GM18907 (cell line): ENCODE results near the gene SERPINA12.

Experiments
- ATAC-seq: cut with Tn5 transposase; IDR thresholded peaks from one replicate; pipeline ENCODE4 v1.9.1; 2021; ENCODE audit warnings: mild to moderate bottlenecking, moderate library complexity; ENCODE audit not compliant: unreplicated experiment

SERPINA12 gene, protein sequence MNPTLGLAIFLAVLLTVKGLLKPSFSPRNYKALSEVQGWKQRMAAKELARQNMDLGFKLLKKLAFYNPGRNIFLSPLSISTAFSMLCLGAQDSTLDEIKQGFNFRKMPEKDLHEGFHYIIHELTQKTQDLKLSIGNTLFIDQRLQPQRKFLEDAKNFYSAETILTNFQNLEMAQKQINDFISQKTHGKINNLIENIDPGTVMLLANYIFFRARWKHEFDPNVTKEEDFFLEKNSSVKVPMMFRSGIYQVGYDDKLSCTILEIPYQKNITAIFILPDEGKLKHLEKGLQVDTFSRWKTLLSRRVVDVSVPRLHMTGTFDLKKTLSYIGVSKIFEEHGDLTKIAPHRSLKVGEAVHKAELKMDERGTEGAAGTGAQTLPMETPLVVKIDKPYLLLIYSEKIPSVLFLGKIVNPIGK

GRCh38 chr14:94509356-94509755 lies at the start of gene SERPINA12:
TSS of gene SERPINA12 (minus strand) at chr14:94509469. CDS start at chr14:94498397, 11,072 bp downstream.
- ATAC-seq: no peak

DNA sequence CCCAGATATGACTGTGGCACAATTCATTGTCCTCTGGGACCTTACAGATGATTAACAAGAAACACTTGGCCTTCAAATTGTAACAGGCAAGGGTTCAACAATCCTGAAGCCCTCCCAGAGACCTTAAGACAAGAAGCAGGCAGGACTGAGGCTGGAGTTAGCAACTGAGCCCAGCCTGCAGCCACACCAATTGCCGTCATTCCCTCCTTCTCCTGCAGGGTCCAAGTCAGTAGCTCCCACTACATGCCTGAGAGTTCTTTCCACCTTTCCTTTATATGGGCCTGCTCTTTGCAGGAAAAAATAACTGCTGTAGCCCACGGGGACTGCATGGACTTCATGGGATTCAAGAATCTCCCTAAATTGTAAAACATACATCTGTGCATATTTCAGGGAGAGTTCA lies 49.6 kb upstream of the SERPINA12 start:
- no peak for ATAC-seq

DNA sequence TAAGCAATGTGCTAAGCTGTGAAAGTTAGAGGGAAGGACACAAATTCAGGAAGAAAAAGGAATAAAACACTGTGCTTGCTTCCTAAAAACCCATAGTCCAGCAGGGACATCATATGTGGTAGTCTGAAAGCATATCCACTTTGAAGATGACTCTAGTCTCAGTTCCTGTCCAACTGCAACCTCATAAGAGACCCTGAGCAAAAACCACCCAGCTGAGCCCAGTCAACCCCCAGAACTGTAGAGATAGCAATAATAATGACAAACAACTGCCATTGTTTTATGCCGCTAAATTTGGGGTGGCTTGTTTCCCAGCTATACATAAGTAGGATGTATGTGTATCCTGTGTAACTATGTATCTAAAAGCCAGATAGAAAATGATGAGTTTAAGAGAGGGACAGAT lies 48.1 kb upstream of the SERPINA12 start:
- ATAC-seq: no peak

GRCh38 chr14:94555991-94556390 lies 46.7 kb upstream of the SERPINA12 start:
- ATAC-seq: no peak

DNA sequence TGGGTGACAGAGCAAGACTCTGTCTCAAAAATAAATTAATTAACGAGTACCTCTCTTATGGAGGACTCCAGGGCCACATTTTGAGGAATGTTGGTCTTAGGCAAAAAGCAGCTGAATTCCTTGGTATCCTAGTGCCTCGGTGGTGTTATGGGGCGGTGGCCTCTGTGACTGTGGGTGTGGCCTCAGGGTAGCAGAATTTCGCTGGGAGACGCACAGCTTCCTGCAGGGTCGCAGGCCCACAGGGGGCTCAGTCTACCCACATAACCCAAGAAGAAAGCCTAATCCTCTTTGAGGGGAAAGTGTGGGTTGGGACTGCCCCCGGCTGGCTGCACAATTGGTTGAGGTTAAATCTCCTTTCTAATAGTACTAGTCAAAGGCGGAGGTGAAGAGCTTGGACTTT lies 40.8 kb upstream of the SERPINA12 start:
- ATAC-seq: no peak

DNA sequence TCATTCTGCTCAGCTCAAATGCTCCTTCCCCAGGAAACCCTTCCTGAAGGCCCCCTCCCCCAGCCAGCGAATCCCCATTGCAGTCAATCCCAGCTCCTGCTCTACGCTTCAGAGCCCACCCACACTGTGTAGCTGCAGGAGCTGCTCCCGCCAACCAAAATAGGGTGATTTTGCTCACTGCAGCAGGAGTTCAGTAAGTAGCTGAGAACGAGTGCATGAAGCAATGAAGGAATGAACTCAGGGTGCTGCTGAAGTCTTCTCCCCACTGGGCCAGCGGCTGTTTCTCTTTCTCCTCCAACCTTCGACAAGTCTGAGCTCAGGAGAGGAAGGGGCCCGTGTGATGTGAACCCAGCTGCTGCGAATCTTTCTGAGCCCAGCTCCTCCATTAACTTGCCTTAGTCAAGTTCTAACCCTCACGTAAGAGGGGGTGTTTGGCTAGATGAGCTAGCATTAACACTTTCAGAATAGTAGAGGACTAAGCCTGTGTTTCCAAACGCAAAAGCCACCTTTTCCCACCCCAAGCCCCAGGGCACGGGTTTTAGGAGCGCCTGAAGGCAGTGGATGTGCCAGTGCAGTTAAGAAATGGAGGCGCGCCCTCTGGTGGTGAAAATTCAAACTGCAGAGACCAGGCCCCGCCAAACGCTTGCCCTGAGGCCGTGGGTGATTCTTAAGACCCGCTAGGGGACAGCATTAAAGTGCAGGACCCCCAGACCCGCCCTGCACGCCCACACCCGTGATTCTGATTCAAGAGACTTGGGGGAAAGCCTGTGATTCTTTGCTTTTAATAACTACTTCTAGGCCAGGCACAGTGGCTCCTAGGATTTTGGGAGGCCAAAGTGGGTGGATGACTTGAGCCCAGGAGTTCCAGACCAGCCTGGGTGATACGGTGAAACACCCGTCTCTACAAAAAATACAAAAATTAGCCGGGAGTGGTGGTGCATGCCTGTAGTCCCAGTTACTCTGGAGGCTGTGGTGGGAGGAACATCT lies 40.0 kb upstream of the SERPINA12 start:
- no peak for ATAC-seq

- no peak for ATAC-seq
Measured at GRCh38 chr14:94548131-94548998, 39.1 kb upstream of the SERPINA12 start.

DNA sequence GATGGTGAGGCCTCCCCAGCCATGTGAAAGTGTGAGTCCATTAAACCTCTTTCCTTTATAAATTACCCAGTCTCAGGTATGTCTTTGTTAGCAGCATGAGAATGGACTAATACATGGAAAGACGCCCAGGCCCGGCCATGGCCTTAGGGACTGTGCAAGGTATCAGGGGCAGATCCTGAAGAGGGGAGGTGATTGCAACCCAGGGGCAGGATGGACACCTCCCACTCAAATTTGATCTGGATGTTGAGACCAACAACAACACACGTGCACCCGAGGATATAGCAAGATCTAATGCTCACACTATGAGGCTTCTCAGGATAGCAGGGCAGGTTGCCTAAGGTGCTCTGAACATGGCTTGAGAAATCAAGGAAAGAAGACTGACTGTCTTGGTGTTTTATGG lies 38.5 kb upstream of the SERPINA12 start:
- no peak for ATAC-seq

DNA sequence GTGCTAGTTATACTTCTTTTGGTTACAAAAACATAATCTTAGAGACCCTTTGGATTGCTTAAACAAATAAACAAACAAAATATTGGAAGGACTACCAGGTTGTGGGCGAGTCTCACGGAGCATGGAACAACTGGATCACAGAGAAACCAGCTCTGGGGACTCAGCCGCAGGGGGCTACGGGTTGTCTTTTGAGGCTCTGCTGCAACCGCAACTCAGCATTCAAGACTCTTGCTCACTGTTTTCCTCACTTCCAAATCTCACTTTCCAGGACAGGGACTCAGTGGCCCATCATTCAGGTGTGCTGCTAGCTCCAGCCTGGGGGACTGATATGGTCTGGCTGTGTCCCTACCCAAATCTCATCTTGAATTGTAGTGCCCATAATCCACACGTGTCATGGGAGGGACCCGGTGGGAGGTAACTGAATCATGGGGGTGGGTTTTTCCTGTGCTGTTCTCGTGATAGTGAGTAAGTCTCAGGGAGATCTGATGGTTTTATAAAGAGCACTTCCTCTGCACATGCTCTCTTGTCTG lies 37.9 kb upstream of the SERPINA12 start:
- ATAC-seq: no peak

DNA sequence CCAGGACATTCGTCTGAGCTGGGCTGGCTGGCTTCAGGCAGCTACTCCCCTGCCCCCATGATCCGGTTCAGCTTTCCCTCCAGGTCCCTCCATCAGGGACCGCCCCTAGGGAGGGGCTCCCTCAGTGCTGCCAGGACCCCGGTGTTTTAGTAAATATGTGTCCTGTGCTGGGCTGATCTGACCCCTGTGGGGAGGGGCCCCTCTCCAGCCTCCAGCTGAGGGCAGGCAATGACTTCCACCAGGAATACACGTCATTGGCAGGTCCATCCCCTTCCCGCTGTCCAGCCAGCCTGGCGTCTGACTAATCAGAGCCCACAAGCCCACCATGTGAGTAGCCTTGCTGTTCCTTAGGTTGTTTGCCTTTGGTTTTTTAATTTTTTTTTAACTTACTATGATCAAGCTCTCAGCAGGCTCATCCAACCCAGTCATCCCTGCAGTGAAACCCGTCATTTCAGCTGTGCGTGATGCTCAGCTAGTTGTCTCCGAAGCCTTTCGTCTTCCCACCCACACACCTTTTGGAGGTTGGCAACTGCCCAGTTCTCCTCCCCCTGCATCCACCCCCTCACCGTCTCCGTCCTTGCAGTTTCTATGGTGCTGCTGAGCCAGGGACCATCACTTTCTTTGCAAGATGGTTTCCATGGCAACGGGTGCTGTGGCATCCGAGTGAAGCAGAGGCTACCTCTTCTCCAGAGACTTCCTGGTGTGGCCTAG lies 36.0 kb upstream of the SERPINA12 start:
- ATAC-seq: no peak

GRCh38 chr14:94544726-94545125 lies 35.5 kb upstream of the SERPINA12 start:
- ATAC-seq: no peak

DNA sequence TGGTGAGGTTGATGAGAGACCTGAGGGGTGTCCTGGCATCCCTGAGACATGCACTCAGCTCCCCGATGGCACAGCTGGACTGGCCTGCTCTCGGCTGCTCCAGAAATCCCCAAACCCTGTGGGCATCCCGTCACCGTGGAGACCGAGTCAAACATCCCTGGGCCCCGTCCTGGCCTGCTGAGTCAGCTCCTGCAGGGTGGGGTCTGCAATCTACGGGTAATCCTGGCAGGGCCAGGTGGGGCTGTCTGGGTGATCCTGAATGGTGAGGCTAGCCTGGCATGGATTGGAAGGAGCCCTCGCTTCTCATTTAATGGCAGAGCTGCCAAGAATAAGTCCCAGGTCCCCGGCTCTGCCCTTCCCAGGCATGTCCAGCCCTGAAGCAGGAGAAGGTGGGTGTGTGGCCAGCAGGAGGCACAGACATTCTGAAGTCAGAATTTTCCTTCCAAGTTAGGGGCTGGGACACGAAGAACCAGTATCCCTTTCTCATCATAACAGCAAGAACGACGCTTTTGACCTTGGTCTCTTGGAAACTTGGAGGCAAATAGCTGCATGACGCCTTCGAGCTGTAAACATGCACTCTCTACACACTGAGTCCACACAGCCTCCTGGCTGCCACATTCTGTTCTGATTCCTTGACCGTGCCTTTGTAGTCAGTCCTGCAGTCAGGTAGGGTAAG lies 34.3 kb upstream of the SERPINA12 start:
- no peak for ATAC-seq

GRCh38 chr14:94542811-94543440 lies 33.7 kb upstream of the SERPINA12 start:
- ATAC-seq: no peak

GRCh38 chr14:94542111-94542810 lies 33.0 kb upstream of the SERPINA12 start:
- no peak for ATAC-seq

- no peak for ATAC-seq
Measured at GRCh38 chr14:94541234-94541975, 32.1 kb upstream of the SERPINA12 start.

DNA sequence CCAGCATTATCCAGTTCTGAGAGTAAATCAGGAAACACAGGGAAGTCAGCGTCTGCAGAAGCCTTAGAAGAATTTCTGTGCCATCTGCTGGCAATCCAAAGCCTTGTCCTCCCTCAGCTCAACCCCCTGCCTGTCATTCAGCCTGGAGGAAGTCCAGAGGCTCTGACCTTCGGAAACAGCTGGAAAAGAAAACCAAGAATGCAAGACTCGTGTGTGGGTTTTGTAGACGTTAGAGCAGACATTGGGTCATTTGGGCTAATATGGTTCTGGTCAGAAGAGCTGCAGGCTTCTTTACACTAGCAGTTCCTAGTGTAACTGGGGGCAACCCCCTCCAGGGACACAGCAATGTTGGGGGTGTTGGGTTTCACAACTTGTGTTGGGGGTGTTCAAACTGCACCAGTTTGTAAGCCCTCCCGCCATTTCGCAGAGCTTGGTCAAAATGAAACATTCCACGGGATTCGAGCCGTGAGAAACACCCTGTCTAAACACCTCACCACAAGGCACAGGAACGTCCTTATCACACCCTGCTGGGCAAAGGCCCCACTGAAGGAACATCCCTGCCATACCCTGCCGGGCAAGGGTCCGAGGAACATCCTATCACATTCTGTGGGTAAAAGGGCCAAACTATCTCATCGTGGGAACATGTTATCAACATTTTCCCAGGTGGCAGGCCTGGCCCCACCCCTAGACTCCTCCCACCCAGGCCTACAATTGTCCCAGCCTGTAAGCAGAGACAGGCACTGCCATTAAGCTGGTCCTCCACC lies 30.9 kb upstream of the SERPINA12 start:
- ATAC-seq: no peak

GRCh38 chr14:94539181-94539580 lies 29.9 kb upstream of the SERPINA12 start:
- ATAC-seq: no peak
